Medulla oblongata (tissue), 1 donor: ENCODE measurements around the gene MAD2L2.

Source experiments
- DNase-seq: peaks from one replicate; pipeline ENCODE4 v3.0.0-alpha.2; 2015; ENCODE audit errors: extremely low spot score

MAD2L2 gene

DNA sequence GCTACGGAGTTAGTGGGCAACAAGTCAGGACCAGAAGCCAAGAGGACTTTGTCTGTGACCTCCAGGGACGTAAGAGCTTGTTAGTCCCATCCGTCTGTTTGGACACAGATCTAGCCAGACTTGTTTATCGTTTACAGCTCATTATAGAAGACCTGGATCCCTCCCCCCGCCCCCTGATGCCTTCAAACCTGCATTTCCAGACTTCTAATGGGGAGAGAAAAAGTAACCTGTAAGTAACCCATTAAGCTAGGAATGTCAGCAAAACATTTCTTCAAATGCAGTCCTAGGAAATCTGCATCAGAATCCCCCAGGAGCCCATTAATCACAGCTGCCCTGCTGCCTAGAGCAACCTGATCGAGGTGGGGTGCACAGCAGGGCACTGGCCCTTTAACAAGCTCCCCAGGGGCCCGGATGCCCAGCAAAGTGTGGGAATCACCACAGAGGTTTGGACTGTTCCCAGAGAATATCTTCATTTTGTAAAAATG is 1.4 kb upstream of the MAD2L2 start:
- no peak for DNase-seq

DNA sequence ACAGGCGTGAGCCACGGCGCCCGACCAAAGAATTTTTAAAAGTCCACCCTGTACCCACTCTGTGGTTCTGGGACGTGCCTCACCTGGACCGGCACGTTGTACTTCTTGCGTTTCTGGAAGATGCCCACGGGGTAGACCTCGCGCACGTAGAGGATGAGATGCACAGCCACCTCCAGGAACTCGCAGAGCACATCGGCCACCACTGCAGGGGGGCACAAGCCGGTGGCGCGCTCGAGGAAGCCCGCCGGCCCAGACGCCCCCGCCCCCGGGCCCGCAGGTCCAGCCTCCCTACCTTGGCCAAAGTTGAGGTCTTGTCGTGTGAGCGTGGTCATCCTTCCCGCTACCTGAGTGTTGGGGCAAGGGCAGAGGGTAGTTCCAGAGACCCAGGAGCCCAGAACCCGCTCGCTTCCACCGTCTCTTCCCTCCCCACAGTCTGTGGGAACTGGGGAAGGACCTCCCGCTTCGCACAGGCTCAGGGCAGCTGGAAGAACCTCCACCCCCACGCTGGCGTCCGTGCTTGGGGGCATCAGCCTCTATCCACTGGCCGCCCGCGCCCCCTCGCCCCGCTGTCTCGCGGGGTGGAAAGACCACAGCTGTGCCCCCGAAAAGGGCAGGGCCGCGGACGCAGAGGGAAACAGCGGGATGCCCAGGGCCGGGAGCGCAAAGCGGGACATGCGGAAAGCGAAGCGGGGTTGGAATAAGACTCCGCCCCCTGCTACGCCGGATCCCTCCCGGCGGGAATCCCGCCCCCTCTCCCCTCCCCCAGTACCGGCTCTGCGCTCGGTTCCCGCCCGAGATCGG is 478 bp downstream of the MAD2L2 start:
- DNase-seq = no peak

DNA sequence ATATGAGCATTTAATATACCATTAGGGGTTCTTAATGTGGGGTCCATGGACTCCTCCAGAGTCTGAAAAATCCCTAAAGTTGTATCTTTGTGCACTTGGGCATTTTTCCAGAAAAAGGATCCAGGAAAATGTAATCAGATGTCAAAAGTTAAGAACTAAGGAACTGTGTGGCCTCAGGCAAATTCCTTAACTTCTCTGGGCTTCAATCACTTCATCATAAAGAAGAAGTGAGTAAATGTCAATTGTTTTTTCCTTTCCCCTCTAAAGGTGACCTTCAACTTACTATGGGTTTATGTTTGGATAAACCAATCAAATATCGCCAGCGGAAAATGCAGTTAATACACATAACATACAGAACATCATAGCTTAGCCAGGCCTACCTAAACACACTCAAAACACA is 2.5 kb downstream of the MAD2L2 start:
- DNase-seq = no peak

DNA sequence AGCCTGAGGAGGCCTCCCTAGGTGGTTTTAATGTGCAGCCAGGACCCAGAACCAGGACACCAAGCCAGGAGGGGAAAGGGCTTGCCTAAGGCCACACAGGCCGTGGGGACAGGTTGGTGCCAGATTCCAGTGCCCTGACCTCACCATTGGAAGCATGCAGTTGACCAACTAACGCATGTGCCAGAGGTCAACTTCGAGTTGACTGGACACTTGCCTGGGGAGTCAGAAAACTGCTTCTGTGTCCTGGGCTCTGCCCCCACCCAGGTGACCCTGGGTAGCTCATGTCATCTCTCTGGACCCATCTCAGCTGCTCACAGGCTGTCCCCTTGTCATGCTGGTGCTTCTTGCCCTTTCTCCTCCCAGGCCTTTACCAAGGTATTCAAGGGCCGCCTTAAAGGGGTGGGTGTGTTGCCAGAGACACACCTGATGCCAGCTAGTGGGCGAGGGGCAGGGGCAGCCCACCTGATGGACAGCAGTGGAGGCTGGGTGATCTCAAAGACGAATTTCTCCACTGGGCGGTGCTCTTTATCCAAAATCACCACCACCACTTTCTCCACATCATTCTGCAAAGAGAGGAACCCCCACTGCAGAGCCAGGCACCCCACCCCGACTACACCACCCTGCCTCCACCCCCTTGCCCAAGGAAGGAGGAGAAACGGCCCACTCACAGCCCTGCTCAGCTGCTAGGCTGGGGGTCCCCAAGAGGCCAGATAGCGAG is 4.4 kb downstream of the MAD2L2 start:
- no peak for DNase-seq

DNA sequence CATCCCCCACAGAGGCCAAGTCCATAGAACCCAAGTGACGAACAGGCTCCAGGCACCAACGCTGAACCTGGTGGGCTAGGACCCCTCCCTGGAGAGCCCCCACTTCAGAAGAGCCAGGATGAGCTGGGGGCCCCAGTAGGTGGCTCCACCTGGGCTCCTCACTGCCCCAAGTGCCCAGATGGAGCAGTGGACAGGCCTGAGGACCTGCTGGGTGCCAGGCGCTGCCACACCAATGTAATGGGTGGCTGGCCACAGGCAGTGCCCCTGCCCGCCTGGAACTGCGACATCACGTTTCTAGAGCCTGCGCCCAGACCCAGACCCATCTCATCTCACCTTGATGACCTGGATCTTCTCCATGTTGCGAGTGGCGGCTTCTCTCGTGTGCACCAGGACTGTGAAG is 5.6 kb downstream of the MAD2L2 start:
- DNase-seq = no peak

DNA sequence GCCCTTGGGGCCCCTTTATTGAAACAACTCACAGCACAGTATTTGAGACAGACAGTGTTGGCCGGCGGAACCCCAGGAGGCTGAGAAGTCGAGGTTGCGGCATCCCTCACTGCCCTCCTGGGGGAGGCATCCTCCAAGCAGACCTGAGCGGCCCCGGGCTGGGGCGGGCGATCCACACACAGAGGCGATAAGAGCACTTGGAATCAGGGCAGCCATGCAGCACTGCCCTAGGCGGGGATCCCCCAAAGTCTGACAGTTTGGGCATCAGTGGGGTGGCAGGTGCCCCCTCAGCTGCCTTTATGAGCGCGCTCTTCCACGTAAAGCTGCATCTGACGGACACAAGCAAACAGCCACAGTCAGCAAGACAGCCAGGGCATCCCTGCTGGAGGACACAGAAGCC is 6.5 kb downstream of the MAD2L2 start:
- no peak for DNase-seq

DNA sequence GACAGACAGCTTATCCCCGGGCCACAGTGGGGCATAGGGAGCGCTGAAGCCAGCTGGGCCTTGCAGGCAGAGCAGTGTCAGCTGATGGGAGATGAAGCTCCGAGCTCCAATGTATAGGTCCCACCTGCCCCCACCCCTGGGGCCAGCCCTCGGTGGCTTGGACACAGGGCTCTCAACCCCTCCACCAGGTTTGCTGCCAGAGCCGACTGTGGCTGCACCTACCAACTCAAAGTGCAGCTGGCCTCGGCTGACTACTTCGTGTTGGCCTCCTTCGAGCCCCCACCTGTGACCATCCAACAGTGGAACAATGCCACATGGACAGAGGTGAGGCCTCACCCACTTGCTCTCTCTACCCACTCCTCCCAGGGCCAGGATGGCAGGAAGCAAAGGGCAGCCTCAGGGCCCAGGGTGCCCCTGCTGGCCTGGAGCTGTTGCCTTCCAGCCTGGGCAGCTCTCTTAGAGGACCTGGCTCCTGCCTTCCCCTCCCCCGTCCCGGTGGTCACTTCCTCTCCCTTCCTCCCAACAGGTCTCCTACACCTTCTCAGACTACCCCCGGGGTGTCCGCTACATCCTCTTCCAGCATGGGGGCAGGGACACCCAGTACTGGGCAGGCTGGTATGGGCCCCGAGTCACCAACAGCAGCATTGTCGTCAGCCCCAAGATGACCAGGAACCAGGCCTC is 7.7 kb downstream of the MAD2L2 start:
- DNase-seq = no peak

DNA sequence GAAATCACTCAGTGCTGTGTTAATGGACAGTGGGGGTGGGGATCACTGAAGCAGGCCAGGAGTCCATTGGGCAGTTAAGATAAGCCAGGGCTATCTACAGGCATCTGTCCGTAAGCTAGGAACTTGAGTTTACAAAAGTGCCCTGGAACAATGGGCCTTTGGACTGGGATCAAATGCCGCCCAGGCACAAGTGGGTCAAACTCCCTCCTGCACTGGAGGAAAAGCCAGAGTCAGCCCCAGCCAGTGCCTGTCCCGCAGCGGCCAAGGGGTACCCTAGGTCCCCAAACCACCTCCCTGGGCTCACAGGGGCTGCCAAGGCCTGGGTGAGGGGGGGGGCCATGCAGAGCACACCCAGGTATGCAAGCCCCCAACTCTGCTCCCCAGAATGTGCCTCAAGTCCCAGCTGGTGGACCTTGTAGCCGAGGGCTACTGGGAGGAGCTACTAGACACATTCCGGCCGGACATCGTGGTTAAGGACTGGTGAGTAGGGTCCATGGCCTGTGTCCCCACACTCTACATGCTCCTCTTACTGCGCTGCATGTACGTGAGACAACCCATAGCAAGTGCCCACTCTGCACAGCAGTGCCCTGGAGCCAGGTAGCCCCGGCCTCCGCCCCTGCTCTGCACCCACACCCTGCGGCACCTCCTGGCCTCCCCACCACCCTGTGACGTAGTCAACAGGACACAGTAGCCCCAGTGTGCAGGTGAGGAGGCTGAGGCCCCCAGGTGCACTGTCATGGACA is 9.2 kb downstream of the MAD2L2 start:
- no peak for DNase-seq

DNA sequence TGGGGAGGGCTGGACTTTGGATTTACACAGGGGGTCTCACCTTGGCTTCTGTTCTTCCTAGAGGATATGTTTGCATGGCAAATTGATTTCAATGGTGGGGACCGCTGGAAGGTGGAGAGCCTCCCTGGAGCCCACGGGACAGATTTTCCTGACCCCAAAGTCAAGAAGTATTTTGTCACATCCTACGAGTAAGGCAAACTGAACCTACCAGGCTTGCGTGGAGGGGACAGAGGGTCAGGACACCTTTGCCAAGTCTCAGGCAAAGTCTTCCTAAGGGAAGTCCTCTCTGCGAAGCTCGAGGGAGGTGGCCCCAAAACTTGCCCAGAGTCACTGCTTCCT is 9.8 kb downstream of the MAD2L2 start:
- no peak for DNase-seq

DNA sequence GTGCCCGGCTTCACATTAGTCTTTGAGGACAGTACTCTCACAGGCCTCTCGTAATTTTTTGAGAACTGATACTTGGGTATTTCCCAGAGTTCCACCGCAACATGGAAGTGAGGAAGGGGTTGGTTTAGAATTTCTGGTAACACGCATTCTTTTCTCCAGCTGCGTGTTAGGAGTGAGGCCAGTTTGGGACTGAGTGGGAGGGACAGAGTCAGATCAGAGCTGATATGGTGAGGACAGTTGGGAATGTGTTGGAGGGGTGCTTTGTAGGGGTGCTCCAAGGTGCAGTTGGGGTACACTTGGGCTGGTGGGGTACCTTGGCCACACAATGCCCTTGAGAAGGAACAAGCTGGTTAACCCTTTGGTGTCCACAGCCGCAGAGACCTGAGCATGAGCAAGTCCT is 10.2 kb downstream of the MAD2L2 start:
- no peak for DNase-seq

DNA sequence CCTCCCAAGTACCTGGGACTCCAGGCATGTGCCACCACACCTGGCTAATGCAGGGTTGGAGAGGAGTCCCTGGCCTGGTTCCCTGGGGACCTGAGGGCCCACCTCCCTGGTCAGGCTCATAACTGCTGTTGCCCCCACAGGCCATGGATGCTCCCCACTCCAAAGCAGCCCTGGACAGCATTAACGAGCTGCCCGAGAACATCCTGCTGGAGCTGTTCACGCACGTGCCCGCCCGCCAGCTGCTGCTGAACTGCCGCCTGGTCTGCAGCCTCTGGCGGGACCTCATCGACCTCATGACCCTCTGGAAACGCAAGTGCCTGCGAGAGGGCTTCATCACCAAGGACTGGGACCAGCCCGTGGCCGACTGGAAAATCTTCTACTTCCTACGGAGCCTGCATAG is 12.4 kb downstream of the MAD2L2 start:
- no peak for DNase-seq

DNA sequence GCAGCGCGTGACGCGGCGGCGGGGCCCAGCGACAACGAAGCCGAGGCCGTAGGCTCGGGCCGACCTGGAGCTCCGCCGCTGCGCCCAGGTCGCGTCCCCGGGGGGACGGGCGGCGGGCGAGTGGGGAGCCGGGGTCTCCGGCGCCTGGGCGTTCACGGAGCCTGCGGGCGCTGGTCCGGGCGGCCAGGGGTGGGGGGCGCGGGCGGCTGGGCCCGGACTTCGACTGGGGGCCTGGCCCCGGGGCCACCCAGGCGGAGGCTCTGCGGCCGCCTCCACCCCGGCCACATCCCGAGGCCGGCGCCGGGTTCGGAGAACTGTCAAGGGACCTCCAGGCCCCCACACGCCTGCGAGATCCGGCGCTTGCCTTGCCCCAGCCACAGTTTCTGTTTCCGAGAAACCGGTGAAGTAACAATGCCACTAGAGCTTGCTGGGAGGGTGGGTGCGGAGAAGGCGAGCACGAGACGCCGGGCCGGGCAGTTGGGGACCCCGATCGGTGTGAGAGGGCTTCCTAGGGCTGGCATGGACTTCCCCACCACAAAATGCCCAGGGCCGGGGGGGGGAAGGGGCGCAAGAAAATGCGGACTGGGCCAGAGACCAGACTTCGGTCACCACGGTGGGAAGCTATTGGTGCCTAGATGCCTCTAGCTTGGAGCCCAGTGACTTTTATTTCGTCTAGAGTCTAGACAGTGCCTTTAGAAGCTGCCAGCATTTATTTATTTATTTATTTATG is 16.4 kb downstream of the MAD2L2 start:
- peak; percentile 38 for DNase-seq

DNA sequence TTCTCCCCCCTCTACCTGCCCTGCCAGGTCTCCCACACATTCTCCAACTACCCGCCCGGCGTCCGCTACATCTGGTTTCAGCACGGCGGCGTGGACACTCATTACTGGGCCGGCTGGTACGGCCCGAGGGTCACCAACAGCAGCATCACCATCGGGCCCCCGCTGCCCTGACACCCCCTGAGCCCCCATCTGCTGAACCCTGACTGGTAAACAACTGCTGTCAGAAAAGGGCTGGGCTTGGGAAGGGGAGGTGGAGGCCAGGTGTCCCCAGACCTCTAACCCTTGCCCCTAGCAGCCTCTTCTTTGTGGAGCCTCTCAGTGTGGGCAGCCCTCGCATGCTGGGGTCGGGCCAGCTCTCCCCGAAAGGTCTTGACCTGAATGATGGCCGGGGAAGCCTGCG is 19.8 kb downstream of the MAD2L2 start:
- no peak for DNase-seq

DNA sequence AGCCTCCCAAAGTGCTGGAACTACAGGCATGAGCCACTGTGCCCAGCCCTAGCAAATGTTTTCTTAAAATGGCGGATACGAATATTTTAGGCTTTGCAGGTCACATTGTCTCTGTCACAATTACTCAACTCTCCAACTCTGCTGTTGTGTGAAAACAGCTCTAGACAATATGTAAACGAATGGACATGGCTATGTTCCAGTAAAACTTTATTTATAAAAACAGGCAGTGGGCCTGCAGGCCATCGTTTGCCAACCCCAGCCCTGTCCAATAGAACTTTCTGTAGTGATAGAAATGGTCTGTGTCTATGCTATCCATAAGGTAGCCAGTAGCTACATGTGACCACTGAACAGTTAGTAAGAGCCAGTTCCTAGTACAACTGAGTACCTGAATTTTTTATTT is 21.2 kb downstream of the MAD2L2 start:
- DNase-seq = no peak

DNA sequence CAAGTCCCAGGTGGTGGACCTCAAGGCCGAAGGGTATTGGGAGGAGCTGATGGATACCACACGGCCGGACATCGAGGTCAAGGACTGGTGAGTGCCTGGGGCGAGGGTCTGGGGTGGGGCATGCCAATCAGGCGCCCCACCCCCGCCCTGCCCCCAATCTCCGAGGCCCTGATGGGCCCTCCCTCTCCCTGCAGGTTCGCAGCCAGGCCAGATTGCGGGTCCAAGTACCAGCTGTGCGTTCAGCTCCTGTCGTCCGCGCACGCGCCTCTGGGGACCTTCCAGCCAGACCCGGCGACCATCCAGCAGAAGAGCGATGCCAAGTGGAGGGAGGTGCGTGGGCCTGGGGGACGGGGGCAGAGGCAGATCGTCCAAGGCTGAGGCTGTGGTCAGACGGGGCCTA is 22.4 kb downstream of the MAD2L2 start:
- no peak for DNase-seq

DNA sequence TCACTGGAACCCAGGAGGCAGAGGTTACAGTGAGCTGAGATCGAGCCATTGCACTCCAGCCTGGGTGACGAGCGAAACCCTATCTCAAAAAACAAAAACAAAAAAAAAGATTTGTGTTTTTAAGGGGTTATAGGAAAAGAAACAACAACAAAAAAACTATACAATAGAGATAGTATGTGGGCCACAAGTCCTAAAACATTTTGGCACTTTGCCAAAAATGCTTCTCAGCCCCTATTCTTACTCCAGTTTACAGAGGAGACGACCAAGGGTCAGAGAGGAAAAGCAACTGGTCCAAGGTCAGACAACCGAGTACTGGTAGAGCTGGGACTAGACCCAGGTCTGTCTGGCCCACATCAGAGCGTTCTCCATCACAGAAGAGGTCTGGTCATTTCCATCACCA is 23.3 kb downstream of the MAD2L2 start:
- no peak for DNase-seq

DNA sequence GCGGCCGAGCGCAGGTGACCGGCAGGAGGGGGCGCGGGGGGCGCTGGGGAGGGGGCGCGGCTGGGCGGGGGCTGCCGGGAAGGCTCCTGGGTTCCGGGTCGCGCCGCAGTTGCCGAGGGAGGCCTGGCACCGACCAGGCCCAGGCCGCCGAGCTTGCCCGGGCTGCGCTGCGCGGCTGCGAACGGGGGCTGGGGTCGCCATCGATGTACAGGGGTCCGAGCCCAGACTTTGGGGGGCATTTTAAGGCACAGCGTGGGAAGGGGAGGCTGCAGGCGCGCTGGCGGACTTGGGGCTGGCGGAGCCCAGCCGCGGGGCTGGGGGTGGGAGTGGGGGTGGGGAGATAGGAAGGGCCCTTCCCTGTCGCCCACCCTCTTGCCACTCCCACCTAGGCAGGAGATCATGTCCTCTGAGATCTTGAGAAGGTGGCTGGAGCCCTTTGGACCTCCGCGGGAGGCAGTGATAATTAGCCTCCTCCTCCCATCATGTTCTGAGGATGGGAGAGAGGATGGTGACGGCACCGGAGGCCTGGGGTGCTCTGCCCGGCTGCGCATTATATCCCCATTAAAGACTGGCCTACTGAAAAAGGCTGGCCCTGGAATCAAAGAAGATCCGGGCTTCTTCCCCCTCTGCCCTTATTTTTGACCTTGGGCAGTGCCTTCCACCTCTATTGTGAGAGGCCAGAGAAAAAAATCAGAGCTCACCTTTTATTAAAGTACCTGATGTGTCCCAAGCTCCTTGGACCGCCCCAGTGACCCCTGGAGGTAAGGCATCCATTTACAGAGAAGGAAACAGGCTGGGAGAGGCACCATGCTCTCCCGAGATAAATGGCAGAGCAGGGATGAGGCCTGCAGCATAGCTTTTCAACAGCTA is 25.8 kb downstream of the MAD2L2 start:
- DNase-seq = no peak

DNA sequence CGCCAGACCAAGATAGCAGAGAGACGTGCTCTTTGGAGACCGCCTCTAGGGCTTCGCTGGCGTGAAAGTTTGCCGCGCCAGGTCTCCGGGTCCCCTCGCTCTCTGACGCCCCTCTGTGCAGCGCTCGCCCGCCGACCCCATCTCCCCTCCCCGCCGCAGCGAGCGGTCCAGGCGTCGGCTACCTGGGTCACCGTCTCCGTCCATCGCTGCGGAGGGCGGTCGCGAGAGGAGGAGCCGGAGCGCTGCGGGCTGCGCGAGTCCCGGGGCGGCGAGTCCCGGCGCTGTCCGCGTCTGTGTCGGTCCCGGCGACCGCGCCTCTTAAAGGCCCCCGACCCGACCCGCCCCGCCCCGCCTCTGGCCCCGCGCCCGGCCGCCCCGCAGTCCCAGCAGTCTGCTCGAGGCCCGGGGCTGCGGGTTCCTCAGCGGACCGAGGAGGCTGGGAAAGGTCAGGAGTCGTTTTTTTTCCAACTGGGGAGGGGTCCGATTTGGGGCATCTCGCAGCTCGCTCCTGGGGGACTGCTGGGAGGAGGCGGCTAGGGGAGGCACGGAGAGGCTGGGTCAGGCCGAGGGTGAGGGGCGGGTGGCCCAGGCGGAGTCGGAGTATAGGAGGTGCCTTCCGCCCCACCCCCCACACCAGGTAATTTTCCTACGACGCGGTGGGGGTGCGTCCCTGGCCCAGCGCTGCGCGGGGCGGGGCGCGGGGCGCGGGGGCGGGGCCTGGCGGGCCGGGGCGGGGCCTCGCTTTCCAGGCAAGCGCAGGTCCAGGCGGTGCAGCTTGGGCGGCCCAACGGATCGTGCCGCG is 26.6 kb downstream of the MAD2L2 start, which contains the start of the genes FBXO2 and FBXO44:
Gene FBXO2 (minus strand): TSS at position 293 of the 802 bp plus-strand sequence. CDS start 89 bp downstream, at position 204.
Gene FBXO44 (plus strand): TSS at position 741 of the 802 bp plus-strand sequence. CDS start 959 bp downstream, outside the sequence.
- peak; percentile 44 for DNase-seq

DNA sequence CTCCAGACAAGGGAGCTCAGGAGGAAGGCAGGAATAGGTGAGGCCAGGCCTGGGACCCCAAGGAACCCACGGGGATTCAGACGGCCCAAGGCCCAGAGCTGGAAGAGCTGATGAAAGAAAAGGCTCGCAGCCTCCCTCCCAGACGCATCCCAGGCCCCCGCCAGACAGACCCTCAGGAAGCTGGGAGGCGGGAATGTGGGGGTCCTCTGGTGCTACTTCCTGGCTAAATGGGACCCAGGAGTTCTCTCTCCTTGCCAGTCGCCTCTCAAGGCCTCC is 27.1 kb downstream of the MAD2L2 start:
- no peak for DNase-seq
